Neural cell (in vitro differentiated cells): Measurements from ENCODE around the gene PRR36.

ENCODE experiments used
- EZH2 ChIP-seq: fragments of 200-600, 300-800 bp; shearing (Covaris generic), sonication (generic); IDR thresholded peaks from 2 replicates; pipeline ENCODE4 v1.6.1; 2014; ENCODE audit warnings: antibody characterized with exemption, low read length, borderline replicate concordance, mild to moderate bottlenecking; ENCODE audit not compliant: insufficient read depth, poor library complexity, severe bottlenecking
- MXI1 ChIP-seq: fragments of 450-650 bp; conservative IDR thresholded peaks from 2 replicates; pipeline ENCODE4 v1.6.1; 2014; ENCODE audit warnings: antibody characterized with exemption, mild to moderate bottlenecking; ENCODE audit not compliant: poor library complexity, severe bottlenecking
- POLR2AphosphoS5 ChIP-seq: IDR thresholded peaks from 2 replicates; pipeline ENCODE4 v1.6.1; 2012
- SMC3 ChIP-seq: fragments of 450-650 bp; conservative IDR thresholded peaks from 2 replicates; pipeline ENCODE4 v1.6.1; 2014; ENCODE audit warnings: antibody characterized with exemption, mild to moderate bottlenecking, moderate library complexity; ENCODE audit not compliant: poor library complexity
- TAF1 ChIP-seq: IDR thresholded peaks from 2 replicates; pipeline ENCODE4 v1.6.1; 2012; ENCODE audit warnings: low read depth
- TF ChIP-seq, protein P1 (sequence below): fragments of 450-650 bp; IDR thresholded peaks from 2 replicates; pipeline ENCODE4 v1.5.1; 2014; ENCODE audit warnings: antibody characterized with exemption, mild to moderate bottlenecking, moderate library complexity; ENCODE audit not compliant: poor library complexity, severe bottlenecking
- TF ChIP-seq, protein P2 (sequence below): IDR thresholded peaks from 2 replicates; pipeline ENCODE4 v1.6.1; 2012; ENCODE audit warnings: borderline replicate concordance

DNA sequence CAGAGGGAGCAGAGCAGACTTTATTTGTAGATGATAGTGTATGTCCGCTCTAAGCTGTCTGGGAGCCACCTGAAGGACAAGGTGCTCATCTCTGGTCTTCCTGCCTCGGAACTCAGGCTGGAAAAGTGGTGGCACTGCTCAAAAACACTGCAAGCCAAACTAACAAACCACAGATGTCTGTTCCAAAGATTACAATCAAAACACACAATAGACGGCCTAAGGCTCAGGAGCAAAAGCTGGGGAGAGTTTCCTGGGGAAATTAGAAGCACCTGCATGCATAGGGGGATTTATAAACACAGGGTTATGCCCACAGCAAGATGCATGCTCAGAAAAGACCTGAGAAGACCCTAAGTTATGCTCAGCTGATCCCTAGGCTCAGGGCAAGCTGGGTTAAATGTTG, 53.6 kb downstream of the PRR36 start:
- no peak for TF ChIP-seq POLR2AphosphoS5
- TF ChIP-seq, protein P1, sequence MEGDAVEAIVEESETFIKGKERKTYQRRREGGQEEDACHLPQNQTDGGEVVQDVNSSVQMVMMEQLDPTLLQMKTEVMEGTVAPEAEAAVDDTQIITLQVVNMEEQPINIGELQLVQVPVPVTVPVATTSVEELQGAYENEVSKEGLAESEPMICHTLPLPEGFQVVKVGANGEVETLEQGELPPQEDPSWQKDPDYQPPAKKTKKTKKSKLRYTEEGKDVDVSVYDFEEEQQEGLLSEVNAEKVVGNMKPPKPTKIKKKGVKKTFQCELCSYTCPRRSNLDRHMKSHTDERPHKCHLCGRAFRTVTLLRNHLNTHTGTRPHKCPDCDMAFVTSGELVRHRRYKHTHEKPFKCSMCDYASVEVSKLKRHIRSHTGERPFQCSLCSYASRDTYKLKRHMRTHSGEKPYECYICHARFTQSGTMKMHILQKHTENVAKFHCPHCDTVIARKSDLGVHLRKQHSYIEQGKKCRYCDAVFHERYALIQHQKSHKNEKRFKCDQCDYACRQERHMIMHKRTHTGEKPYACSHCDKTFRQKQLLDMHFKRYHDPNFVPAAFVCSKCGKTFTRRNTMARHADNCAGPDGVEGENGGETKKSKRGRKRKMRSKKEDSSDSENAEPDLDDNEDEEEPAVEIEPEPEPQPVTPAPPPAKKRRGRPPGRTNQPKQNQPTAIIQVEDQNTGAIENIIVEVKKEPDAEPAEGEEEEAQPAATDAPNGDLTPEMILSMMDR: no peak
- TF ChIP-seq, protein P2, sequence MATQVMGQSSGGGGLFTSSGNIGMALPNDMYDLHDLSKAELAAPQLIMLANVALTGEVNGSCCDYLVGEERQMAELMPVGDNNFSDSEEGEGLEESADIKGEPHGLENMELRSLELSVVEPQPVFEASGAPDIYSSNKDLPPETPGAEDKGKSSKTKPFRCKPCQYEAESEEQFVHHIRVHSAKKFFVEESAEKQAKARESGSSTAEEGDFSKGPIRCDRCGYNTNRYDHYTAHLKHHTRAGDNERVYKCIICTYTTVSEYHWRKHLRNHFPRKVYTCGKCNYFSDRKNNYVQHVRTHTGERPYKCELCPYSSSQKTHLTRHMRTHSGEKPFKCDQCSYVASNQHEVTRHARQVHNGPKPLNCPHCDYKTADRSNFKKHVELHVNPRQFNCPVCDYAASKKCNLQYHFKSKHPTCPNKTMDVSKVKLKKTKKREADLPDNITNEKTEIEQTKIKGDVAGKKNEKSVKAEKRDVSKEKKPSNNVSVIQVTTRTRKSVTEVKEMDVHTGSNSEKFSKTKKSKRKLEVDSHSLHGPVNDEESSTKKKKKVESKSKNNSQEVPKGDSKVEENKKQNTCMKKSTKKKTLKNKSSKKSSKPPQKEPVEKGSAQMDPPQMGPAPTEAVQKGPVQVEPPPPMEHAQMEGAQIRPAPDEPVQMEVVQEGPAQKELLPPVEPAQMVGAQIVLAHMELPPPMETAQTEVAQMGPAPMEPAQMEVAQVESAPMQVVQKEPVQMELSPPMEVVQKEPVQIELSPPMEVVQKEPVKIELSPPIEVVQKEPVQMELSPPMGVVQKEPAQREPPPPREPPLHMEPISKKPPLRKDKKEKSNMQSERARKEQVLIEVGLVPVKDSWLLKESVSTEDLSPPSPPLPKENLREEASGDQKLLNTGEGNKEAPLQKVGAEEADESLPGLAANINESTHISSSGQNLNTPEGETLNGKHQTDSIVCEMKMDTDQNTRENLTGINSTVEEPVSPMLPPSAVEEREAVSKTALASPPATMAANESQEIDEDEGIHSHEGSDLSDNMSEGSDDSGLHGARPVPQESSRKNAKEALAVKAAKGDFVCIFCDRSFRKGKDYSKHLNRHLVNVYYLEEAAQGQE: no peak
- TF ChIP-seq TAF1: no peak
- TF ChIP-seq MXI1: no peak
- TF ChIP-seq SMC3: no peak
- TF ChIP-seq EZH2: no peak
